GM18867 (cell line): ENCODE measurements around the gene WAPL.

ENCODE experiments used
- ATAC-seq: cut with Tn5 transposase; IDR thresholded peaks from one replicate; pipeline ENCODE4 v1.9.1; 2021; ENCODE audit warnings: mild to moderate bottlenecking, moderate library complexity; ENCODE audit not compliant: unreplicated experiment

The WAPL gene

GRCh38 chr10:86480571-86480970, 41.0 kb downstream of the WAPL start:
- ATAC-seq = no peak

- ATAC-seq = no peak
These were observed 49.5 kb downstream of the WAPL start for GRCh38 chr10:86472061-86472460.

GRCh38 chr10:86461963-86462804, 59.4 kb downstream of the WAPL start:
- ATAC-seq = no peak

GRCh38 chr10:86451604-86451960, 70.0 kb downstream of the WAPL start:
- ATAC-seq = no peak

GRCh38 chr10:86450806-86451603, 70.6 kb downstream of the WAPL start:
- ATAC-seq = no peak

GRCh38 chr10:86449926-86450558, 71.5 kb downstream of the WAPL start:
- no peak for ATAC-seq

- ATAC-seq = no peak
These were observed 74.2 kb downstream of the WAPL start for GRCh38 chr10:86447432-86447831.

- ATAC-seq = no peak
These were observed 74.6 kb downstream of the WAPL start for GRCh38 chr10:86446987-86447386.

- no peak for ATAC-seq
These were observed 75.2 kb downstream of the WAPL start for GRCh38 chr10:86446440-86446839.

- ATAC-seq = no peak
These were observed 77.7 kb downstream of the WAPL start for GRCh38 chr10:86443936-86444335.

- ATAC-seq = no peak
These were observed 78.5 kb downstream of the WAPL start for GRCh38 chr10:86443069-86443468.

GRCh38 chr10:86440874-86441843, 80.4 kb downstream of the WAPL start:
- no peak for ATAC-seq

- ATAC-seq = no peak
These were observed 82.0 kb downstream of the WAPL start for GRCh38 chr10:86439544-86439943.

GRCh38 chr10:86438091-86438749, 83.4 kb downstream of the WAPL start:
- no peak for ATAC-seq

- ATAC-seq = no peak
These were observed 84.1 kb downstream of the WAPL start for GRCh38 chr10:86437447-86437846.

GRCh38 chr10:86436963-86437362, 84.6 kb downstream of the WAPL start:
- no peak for ATAC-seq

- ATAC-seq = no peak
These were observed 86.9 kb downstream of the WAPL start for GRCh38 chr10:86434656-86435055.

- ATAC-seq = no peak
These were observed 97.9 kb downstream of the WAPL start for GRCh38 chr10:86423739-86424138.

- no peak for ATAC-seq
These were observed 102.5 kb downstream of the WAPL start for GRCh38 chr10:86419101-86419500.

- ATAC-seq = no peak
These were observed 106.0 kb downstream of the WAPL start for GRCh38 chr10:86415583-86415982.
